Activated CD4-positive, alpha-beta T cell treated with anti-CD3 and anti-CD28 coated beads, Interleukin-2, amount 10 ng/mL, durations not matched to agents 7 days and 5 days (primary cell): Measurements from ENCODE around the gene RASGRP2. TPM values are rescaled to one million over a fixed set of nuclear protein-coding genes. Genes with fewer than 3 reads are reported as not detected.

Experiments
- CTCF ChIA-PET: fragments of 350-600 bp; sonication (Branson Sonifier 250); formaldehyde crosslinking; loops from one replicate; lab custom pipeline; 2021; ENCODE audit warnings: antibody characterized with exemption; lab: Charles Lee
- POLR2A ChIA-PET: fragments of 350-600 bp; sonication (Branson Sonifier 250); formaldehyde crosslinking; loops from one replicate; lab custom pipeline; 2021; ENCODE audit warnings: antibody characterized with exemption; lab: Charles Lee
- DNase-seq: peaks from one replicate; pipeline ENCODE4 v3.0.0-alpha.2; 2020
- H3K27ac Mint-ChIP-seq: one replicate; pipeline ENCODE4 v1.8.0; 2021; ENCODE audit warnings: mild to moderate bottlenecking, moderate library complexity, mixed read lengths
- H3K27me3 Mint-ChIP-seq: one replicate; pipeline ENCODE4 v1.8.0; 2021; ENCODE audit warnings: mixed read lengths
- H3K36me3 Mint-ChIP-seq: one replicate; pipeline ENCODE4 v1.8.0; 2021; ENCODE audit warnings: low read depth, mixed read lengths
- H3K4me1 Mint-ChIP-seq: one replicate; pipeline ENCODE4 v1.8.0; 2021; ENCODE audit warnings: mixed read lengths
- H3K4me3 Mint-ChIP-seq: one replicate; pipeline ENCODE4 v1.8.0; 2021; ENCODE audit warnings: mild to moderate bottlenecking, moderate library complexity, mixed read lengths
- H3K9me3 Mint-ChIP-seq: one replicate; pipeline ENCODE4 v1.8.0; 2021; ENCODE audit warnings: mixed read lengths
- total RNA-seq, 2 experiments: library from RNA; stranded (reverse); gene quantifications; one replicate each; pipeline ENCODE4 v1.2.3, GENCODE V29; 2021

The RASGRP2 gene
- total RNA-seq, 2 experiments from 2014 or later, result 293 to 300 TPM

- DNase-seq, result no peak
- POLR2A ChIA-PET, result no interaction called here
- no peaks in the 10 kb centered on the region for H3K9me3 Mint-ChIP-seq
- H3K27me3 Mint-ChIP-seq, result no peaks in the 10 kb centered on the region
- peaks cover 46% of the 10 kb centered on the region for H3K36me3 Mint-ChIP-seq
- H3K27ac Mint-ChIP-seq, result peak within 1 kb of the TSS; percentile 94
- CTCF ChIA-PET, result interaction anchor here (0.6 to 5.7 kb wide), 7 partner anchors 9 to 334 kb away, joined by 3 to 51 read pairs (median 5); partner anchors contain the start of gene RASGRP2
- H3K4me1 Mint-ChIP-seq, result peaks cover 63% of the 10 kb centered on the region
- peak within 1 kb of the TSS; percentile 13 for H3K4me3 Mint-ChIP-seq
Measured at GRCh38 chr11:64759722-64760719, 16.1 kb upstream of the RASGRP2 start, which contains the start of gene PYGM. PYGM (minus strand) TSS chr11:64759974; CDS start chr11:64759898, 76 bp downstream.

- Mint-ChIP-seq H3K36me3 (peaks cover 38% of the 10 kb centered on the region), H3K27ac (peak overlapping the region; percentile 82), H3K9me3 (no peaks in the 10 kb centered on the region), H3K4me1 (peaks cover 55% of the 10 kb centered on the region), H3K27me3 (no peaks in the 10 kb centered on the region), H3K4me3 (no peak overlapping the region)
- no peak for DNase-seq
- POLR2A ChIA-PET, result no interaction called here
- CTCF ChIA-PET, result interaction anchor here (1.0 to 1.8 kb wide), 3 partner anchors 9 to 15 kb away, joined by 5 to 9 read pairs (median 5); partner anchors contain the start of gene RASGRP2
Measured at GRCh38 chr11:64759131-64759721, 15.3 kb upstream of the RASGRP2 start.

DNA sequence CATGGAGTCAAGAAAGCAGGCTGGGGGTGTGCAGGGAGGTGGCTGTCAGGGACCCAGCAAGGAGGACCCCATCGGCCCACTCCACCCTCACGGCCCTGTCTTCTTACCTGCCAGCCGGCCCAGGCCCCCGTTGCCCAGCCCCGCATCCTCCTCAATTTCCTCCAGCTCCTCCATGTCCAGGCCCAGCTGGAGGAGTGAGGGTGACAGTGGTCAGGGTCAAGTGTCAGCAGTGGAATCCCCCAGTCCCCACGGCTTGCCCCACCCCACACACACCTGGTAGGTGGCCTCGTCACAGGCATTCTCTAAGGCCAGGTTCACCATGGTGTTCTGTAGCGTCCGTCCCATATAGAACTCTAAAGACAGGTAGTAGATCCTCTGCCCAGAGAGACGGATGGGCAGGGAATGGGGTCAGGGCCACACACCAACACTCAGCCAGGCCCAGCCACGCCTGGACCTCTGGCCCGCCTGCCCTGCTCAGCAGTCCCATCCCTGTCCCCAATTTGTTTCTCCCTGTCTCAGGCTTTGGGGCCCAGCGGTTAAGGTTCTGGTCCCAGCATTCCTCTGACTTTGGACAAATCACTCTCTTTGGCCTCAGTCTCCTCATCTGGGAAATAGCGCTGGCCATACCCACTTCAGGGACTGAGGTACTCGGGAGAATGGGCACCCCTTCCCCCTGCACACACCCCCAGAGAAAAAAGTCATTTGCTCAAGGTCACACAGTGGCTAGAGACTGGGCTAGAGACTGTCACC is 14.6 kb upstream of the RASGRP2 start:
- ChIA-PET POLR2A (no interaction called here), CTCF (interaction anchor here (0.6 kb wide), 1 partner anchor 11 kb away, joined by 4 read pairs; no protein-coding TSS in a partner anchor)
- H3K4me3 Mint-ChIP-seq, result no peak overlapping the region
- peaks cover 48% of the 10 kb centered on the region for H3K4me1 Mint-ChIP-seq
- H3K27me3 Mint-ChIP-seq, result no peaks in the 10 kb centered on the region
- no peak for DNase-seq
- H3K9me3 Mint-ChIP-seq, result no peaks in the 10 kb centered on the region
- H3K36me3 Mint-ChIP-seq, result peaks cover 33% of the 10 kb centered on the region
- peak overlapping the region; percentile 82 for H3K27ac Mint-ChIP-seq

DNA sequence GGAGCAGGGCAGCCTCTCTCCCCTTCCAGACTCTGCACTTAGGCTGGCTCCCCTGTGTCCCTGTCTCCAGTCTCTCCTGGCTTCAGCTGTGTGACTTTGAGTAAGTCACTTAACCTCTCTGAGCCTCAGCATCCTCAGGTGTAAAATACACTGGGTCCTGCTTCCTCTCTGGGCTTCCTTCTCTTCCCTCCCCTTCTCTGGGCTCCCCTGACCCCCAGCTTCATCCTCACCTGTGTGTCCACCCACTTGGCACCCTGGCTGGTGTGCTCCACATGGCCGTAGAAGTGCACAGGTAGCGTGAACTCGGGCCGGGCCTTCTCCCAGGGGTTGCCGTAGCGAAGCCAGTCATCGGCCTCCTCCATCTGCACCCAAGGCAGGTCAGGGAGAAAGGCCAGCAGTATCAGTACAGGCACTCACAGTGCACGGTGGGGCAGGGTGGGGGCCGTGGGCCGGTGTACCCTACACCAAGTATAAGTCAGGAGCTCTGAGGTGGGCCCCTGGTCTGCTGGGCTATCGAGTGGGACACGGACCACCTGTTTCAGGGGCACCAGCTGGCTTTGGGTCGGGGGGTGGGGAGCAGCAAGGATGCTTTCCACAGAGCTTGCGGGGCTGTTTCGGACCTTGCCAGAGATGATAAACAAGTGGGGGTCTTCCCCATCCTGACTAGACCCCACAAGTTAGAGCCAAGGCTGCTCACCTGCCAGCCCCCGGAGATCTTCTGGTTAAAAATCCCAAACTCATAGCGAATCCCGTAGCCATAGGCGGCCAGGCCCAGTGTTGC is 13.8 kb upstream of the RASGRP2 start:
- H3K27me3 Mint-ChIP-seq, result no peaks in the 10 kb centered on the region
- no peak for DNase-seq
- H3K9me3 Mint-ChIP-seq, result no peaks in the 10 kb centered on the region
- peaks cover 26% of the 10 kb centered on the region for H3K36me3 Mint-ChIP-seq
- ChIA-PET POLR2A (no interaction called here), CTCF (interaction anchor here (0.6 to 1.7 kb wide), 2 partner anchors 10 to 15 kb away, joined by 3 to 4 read pairs; no protein-coding TSS in a partner anchor)
- H3K4me3 Mint-ChIP-seq, result no peak overlapping the region
- H3K27ac Mint-ChIP-seq, result no peak overlapping the region
- H3K4me1 Mint-ChIP-seq, result peaks cover 41% of the 10 kb centered on the region

- H3K36me3 Mint-ChIP-seq, result peaks cover 23% of the 10 kb centered on the region
- no peak overlapping the region for H3K4me3 Mint-ChIP-seq
- no peaks in the 10 kb centered on the region for H3K9me3 Mint-ChIP-seq
- H3K27me3 Mint-ChIP-seq, result no peaks in the 10 kb centered on the region
- CTCF ChIA-PET, result interaction anchor here (2.4 kb wide), 1 partner anchor 13 kb away, joined by 10 read pairs; the partner anchor contains the start of gene RASGRP2
- POLR2A ChIA-PET, result no interaction called here
- peaks cover 35% of the 10 kb centered on the region for H3K4me1 Mint-ChIP-seq
- no peak overlapping the region for H3K27ac Mint-ChIP-seq
- no peak for DNase-seq
Measured at GRCh38 chr11:64755681-64756361, 11.9 kb upstream of the RASGRP2 start.

DNA sequence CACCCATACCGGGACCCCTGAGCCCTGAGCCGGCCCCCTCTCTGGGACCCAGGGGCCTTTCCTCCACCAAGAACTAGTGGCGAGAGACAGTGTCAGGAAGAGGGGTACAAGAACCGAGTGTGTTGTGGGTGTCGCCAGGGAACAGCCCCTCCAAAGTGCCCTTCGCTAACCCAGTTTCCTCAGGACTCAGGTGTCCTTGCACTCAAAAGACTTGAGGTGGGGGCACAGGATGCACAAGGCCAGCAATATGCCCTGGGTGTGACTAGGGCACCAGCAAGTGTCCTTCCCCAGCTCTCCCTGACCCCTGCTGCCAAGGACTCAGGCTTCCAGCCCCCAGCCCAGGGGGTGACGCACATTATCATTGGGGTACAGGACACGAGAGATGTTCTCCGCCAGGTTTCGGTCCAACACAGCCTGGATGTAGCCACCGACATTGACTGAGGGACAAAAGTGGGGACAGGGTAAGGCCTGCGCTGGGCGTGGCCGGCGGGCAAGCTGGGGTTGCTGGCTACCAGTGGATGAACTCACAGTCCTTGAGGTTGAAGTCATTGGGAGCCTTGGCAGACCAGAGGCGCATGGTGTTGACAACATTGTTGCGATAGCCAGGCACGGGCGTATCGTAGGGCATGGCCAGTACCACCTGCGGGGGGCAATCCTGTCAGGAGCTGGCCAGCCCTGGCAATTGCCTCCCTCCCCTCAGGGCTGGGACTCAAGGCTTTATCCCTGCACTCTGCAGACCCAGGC is 11.1 kb upstream of the RASGRP2 start:
- Mint-ChIP-seq H3K4me3 (no peak overlapping the region), H3K9me3 (no peaks in the 10 kb centered on the region), H3K27me3 (no peaks in the 10 kb centered on the region), H3K4me1 (peaks cover 35% of the 10 kb centered on the region), H3K36me3 (peaks cover 26% of the 10 kb centered on the region), H3K27ac (no peak overlapping the region)
- CTCF ChIA-PET, result interaction anchor here (1.0 to 2.4 kb wide), 2 partner anchors 8 to 12 kb away, joined by 4 to 10 read pairs; partner anchors contain the start of gene RASGRP2
- no peak for DNase-seq
- POLR2A ChIA-PET, result no interaction called here

DNA sequence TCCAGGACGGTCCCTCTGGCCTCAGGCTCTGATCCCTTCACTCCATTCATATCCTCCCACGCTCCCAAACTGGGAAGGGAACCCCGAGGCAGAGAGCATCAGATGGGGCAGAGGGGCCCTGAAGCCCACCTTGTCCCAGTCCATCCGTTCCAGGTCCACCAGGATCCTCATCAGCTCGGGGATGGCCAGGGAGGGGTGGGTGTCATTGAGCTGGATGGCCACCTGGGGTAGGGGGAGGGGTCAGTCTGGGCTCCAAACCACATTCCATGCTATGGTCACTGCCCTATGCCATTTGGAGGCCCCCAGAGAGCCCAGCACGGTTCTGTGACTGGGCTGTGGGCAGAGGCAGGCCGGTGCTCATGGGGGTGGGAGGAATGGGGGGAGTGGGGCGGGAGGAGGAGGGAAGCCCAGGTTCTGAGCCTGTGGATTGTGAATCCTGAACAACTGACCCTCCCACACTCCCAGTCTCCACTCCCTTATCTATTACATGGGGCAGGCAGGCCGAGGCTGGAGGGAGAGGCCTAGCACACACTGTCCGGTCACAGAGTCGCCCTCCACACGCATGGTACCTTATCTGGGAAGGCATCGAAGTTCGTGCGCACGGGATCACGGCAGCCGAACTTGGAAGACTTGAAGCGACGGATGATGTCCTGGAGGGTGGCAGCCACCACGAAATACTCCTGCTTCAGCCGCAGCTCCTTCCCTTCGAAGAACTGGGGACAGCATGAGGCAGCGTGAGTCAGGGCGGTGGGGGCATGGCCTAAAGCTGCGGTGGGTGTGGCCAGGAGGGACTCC is 10.4 kb upstream of the RASGRP2 start:
- H3K4me1 Mint-ChIP-seq, result peaks cover 30% of the 10 kb centered on the region
- ChIA-PET CTCF (interaction anchor here (1.0 to 2.4 kb wide), 2 partner anchors 9 to 11 kb away, joined by 4 to 10 read pairs; partner anchors contain the start of gene RASGRP2), POLR2A (no interaction called here)
- no peaks in the 10 kb centered on the region for H3K27me3 Mint-ChIP-seq
- H3K27ac Mint-ChIP-seq, result peak overlapping the region; percentile 19
- H3K9me3 Mint-ChIP-seq, result no peaks in the 10 kb centered on the region
- H3K4me3 Mint-ChIP-seq, result no peak overlapping the region
- H3K36me3 Mint-ChIP-seq, result peaks cover 22% of the 10 kb centered on the region
- no peak for DNase-seq

DNA sequence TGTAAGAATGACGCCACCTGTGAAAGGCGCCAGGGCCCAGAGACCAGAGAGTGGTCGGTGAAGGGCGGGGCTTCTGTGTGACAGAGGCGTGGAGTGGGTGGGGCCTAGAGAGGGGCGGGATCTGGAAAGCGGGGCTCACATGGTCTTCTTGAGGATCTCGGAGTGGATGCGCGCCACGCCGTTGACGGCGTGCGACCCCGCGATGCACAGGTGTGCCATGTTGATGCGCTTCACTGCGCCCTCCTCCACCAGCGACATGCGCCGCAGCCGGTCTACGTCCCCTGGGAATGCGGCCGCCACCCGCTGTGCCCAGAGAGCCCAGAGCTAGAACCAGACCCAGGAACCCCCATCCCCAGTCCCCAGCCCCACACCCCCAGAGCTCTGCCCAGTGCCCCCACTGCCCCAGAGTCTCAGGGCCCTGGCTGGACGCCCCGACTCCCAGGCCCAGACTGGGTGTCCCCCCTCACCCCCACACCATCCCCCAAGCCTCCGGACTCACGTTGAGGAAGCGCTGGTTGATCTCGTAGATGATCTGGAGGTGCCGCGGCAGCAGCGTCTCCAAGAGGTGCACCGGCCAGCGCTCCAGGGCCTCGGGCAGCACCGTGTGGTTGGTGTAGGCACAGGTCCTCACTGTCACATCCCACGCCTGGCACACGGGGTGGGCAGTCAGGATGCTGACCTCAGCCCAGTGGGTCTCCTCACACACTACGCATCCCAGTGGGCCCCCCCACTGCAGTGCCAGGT is 9.6 kb upstream of the RASGRP2 start:
- H3K9me3 Mint-ChIP-seq, result no peaks in the 10 kb centered on the region
- peaks cover 27% of the 10 kb centered on the region for H3K4me1 Mint-ChIP-seq
- H3K4me3 Mint-ChIP-seq, result no peak overlapping the region
- ChIA-PET POLR2A (no interaction called here), CTCF (interaction anchor here (2.1 to 2.4 kb wide), 2 partner anchors 11 kb away, joined by 9 to 10 read pairs; partner anchors contain the start of gene RASGRP2)
- peak overlapping the region; percentile 57 for H3K27ac Mint-ChIP-seq
- peaks cover 22% of the 10 kb centered on the region for H3K36me3 Mint-ChIP-seq
- H3K27me3 Mint-ChIP-seq, result no peaks in the 10 kb centered on the region
- DNase-seq, result no peak

DNA sequence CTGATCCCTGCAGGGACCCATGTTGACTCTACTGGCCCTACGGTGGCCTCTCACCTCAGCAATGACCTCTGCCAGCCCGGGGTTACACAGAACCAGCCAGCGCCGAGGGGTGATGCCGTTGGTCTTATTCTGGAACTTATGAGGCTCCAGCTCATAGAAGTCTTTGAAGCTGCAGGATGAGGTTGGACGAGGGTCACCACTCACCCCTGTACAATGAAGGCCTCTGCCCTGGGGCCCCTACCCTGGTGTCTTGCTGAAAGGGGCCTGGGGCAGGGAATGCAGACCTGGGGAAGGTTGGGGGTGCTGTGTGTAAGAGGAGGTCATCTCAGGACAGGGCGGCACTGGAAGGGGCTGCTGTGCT is 9.1 kb upstream of the RASGRP2 start:
- no peak for DNase-seq
- no peaks in the 10 kb centered on the region for H3K9me3 Mint-ChIP-seq
- ChIA-PET CTCF (interaction anchor here (2.1 kb wide), 1 partner anchor 10 kb away, joined by 9 read pairs; the partner anchor contains the start of gene RASGRP2), POLR2A (no interaction called here)
- H3K27ac Mint-ChIP-seq, result peak overlapping the region; percentile 57
- peaks cover 33% of the 10 kb centered on the region for H3K4me1 Mint-ChIP-seq
- H3K4me3 Mint-ChIP-seq, result no peak overlapping the region
- peaks cover 26% of the 10 kb centered on the region for H3K36me3 Mint-ChIP-seq
- H3K27me3 Mint-ChIP-seq, result no peaks in the 10 kb centered on the region
